GM18520 (cell line): ENCODE results near the gene CEP128.
A peak's percentile ranks its signal among the peaks of the same experiment; 100 is the strongest.

Experiments used
- ATAC-seq: cut with Tn5 transposase; IDR thresholded peaks from one replicate; pipeline ENCODE4 v1.9.1; 2021; ENCODE audit not compliant: unreplicated experiment

The CEP128 gene

GRCh38 chr14:80621701-80622100 is 319.8 kb downstream of the CEP128 start:
- ATAC-seq: peak; percentile 92

GRCh38 chr14:80620434-80620833 is 321.1 kb downstream of the CEP128 start:
- ATAC-seq: no peak

- no peak for ATAC-seq
These were observed 322.7 kb downstream of the CEP128 start for GRCh38 chr14:80618751-80619329.

- ATAC-seq: peak; percentile 99
These were observed 325.7 kb downstream of the CEP128 start for GRCh38 chr14:80615831-80616230.

GRCh38 chr14:80609055-80609454 is 332.5 kb downstream of the CEP128 start:
- no peak for ATAC-seq

GRCh38 chr14:80608563-80608962 is 333.0 kb downstream of the CEP128 start:
- ATAC-seq: no peak

- ATAC-seq: no peak
These were observed 333.9 kb downstream of the CEP128 start for GRCh38 chr14:80607430-80608190.

GRCh38 chr14:80606347-80606772 is 335.2 kb downstream of the CEP128 start:
- ATAC-seq: no peak

GRCh38 chr14:80605536-80605935 is 336.0 kb downstream of the CEP128 start:
- ATAC-seq: no peak

GRCh38 chr14:80602946-80603345 is 338.6 kb downstream of the CEP128 start:
- ATAC-seq: no peak

- ATAC-seq: peak; percentile 95
These were observed 354.3 kb downstream of the CEP128 start for GRCh38 chr14:80587096-80587724.

- ATAC-seq: no peak
These were observed 355.4 kb downstream of the CEP128 start for GRCh38 chr14:80586131-80586530.

- no peak for ATAC-seq
These were observed 356.1 kb downstream of the CEP128 start for GRCh38 chr14:80585506-80585835.

- no peak for ATAC-seq
These were observed 356.6 kb downstream of the CEP128 start for GRCh38 chr14:80584744-80585505.

GRCh38 chr14:80577599-80577998 is 363.9 kb downstream of the CEP128 start:
- no peak for ATAC-seq

GRCh38 chr14:80576401-80576800 is 365.1 kb downstream of the CEP128 start:
- ATAC-seq: no peak

GRCh38 chr14:80575763-80576162 is 365.8 kb downstream of the CEP128 start:
- ATAC-seq: peak; percentile 74

- no peak for ATAC-seq
These were observed 368.9 kb downstream of the CEP128 start for GRCh38 chr14:80572666-80573065.

- no peak for ATAC-seq
These were observed 370.6 kb downstream of the CEP128 start for GRCh38 chr14:80570930-80571298.

GRCh38 chr14:80567905-80568536 is 373.5 kb downstream of the CEP128 start:
- no peak for ATAC-seq

GRCh38 chr14:80565001-80565400 is 376.5 kb downstream of the CEP128 start:
- ATAC-seq: no peak
